ENCODE data around the gene TAF4.

The TAF4 gene

GRCh38 chr20:62020935-62021701, 44.6 kb downstream of the TAF4 start:
- no peak for DNase-seq (ENCODE audit: extremely low spot score)
- POLR2A ChIA-PET, result no interaction called here
- TF ChIP-seq, protein P1, sequence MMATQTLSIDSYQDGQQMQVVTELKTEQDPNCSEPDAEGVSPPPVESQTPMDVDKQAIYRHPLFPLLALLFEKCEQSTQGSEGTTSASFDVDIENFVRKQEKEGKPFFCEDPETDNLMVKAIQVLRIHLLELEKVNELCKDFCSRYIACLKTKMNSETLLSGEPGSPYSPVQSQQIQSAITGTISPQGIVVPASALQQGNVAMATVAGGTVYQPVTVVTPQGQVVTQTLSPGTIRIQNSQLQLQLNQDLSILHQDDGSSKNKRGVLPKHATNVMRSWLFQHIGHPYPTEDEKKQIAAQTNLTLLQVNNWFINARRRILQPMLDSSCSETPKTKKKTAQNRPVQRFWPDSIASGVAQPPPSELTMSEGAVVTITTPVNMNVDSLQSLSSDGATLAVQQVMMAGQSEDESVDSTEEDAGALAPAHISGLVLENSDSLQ (IDR thresholded peaks at IDR 0.05), result no peak
- TF ChIP-seq TARDBP (IDR thresholded peaks at IDR 0.05) (no peak), SP1 (IDR thresholded peaks at IDR 0.05) (no peak), HDGF (IDR thresholded peaks at IDR 0.05; ENCODE audit: borderline replicate concordance) (no peak), LEF1 (IDR thresholded peaks at IDR 0.05; ENCODE audit: borderline replicate concordance) (no peak), L3MBTL2 (conservative IDR thresholded peaks at IDR 0.05) (no peak)
- CTCF ChIA-PET, result interaction anchor here (1.3 kb wide), 1 partner anchor 10 kb away, joined by 3 read pairs; no protein-coding TSS in a partner anchor

GRCh38 chr20:62019881-62020492, 45.7 kb downstream of the TAF4 start:
- no peak for DNase-seq (ENCODE audit: extremely low spot score)
- ChIA-PET CTCF (interaction anchor here (0.6 kb wide), 1 partner anchor 9 kb away, joined by 3 read pairs; no protein-coding TSS in a partner anchor), POLR2A (no interaction called here)
- TF ChIP-seq L3MBTL2 (conservative IDR thresholded peaks at IDR 0.05) (no peak), ARNT (IDR thresholded peaks at IDR 0.05) (no peak), LEF1 (IDR thresholded peaks at IDR 0.05; ENCODE audit: borderline replicate concordance) (no peak), HDGF (IDR thresholded peaks at IDR 0.05; ENCODE audit: borderline replicate concordance) (no peak), SP1 (IDR thresholded peaks at IDR 0.05) (no peak), TARDBP (IDR thresholded peaks at IDR 0.05) (no peak), FOXM1 (IDR thresholded peaks at IDR 0.05; ENCODE audit: borderline replicate concordance) (no peak), ELF4 (IDR thresholded peaks at IDR 0.05) (no peak), FOXA1 (IDR thresholded peaks at IDR 0.05) (no peak), ZNF384 (IDR thresholded peaks at IDR 0.05) (no peak), FOXK2 (IDR thresholded peaks at IDR 0.05) (no peak)

- ChIA-PET CTCF (interaction anchor here (0.6 kb wide), 1 partner anchor 10 kb away, joined by 3 read pairs; no protein-coding TSS in a partner anchor), POLR2A (no interaction called here)
These were observed 46.4 kb downstream of the TAF4 start for GRCh38 chr20:62019144-62019805.

DNA sequence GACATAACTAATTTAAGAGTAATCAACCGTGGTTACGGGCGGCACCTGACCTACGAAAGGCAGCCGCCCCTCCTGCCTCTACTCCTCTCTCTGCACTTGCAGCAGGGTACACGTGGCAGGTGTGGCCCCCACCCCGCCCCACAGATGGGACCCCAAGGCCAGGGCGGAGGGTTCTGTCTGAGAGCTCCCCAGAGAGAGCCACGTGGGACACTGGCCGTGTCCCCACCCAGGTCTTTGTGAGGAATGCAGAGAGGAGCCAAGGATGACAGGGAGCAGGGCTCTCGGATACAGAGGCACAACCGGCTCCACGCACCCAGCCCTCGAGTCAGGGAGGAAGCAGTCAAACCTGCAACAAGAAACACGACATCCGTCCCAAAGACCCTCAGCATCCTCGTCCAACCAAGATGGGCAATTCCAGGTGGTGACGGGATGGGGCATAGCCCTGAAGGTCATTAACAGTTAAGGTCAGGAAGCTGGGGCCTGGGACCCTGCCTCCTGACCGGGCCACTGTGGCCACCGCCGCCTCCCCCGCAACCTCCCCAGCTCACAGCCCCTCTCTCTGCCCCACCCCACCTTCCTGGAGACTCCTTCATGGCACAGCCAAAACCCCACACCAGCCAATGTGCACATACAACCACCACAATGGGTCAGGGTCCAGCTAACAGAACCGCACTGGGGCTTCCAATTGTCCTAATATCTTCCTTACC, 47.1 kb downstream of the TAF4 start:
- ChIA-PET POLR2A (no interaction called here), CTCF (no interaction called here)
- DNase-seq (ENCODE audit: extremely low spot score), result no peak
- TF ChIP-seq ELF4 (IDR thresholded peaks at IDR 0.05) (no peak), L3MBTL2 (conservative IDR thresholded peaks at IDR 0.05) (no peak)

More at GRCh38 chr20:62019144-62019805, 46.4 kb downstream of the TAF4 start:
- TF ChIP-seq ARNT (IDR thresholded peaks at IDR 0.05) (no peak), ZNF384 (IDR thresholded peaks at IDR 0.05) (no peak), FOXM1 (IDR thresholded peaks at IDR 0.05; ENCODE audit: borderline replicate concordance) (no peak), CTBP1 (IDR thresholded peaks at IDR 0.05; ENCODE audit: borderline replicate concordance) (no peak), TARDBP (IDR thresholded peaks at IDR 0.05) (no peak), ELF4 (IDR thresholded peaks at IDR 0.05) (no peak), FOXA1 (IDR thresholded peaks at IDR 0.05) (no peak), HDGF (IDR thresholded peaks at IDR 0.05; ENCODE audit: borderline replicate concordance) (no peak), LEF1 (IDR thresholded peaks at IDR 0.05; ENCODE audit: borderline replicate concordance) (no peak), FOXK2 (IDR thresholded peaks at IDR 0.05) (no peak), SUZ12 (IDR thresholded peaks at IDR 0.05) (no peak)
- TF ChIP-seq, protein P1 (IDR thresholded peaks at IDR 0.05), result no peak
- DNase-seq (ENCODE audit: extremely low spot score), result no peak

DNA sequence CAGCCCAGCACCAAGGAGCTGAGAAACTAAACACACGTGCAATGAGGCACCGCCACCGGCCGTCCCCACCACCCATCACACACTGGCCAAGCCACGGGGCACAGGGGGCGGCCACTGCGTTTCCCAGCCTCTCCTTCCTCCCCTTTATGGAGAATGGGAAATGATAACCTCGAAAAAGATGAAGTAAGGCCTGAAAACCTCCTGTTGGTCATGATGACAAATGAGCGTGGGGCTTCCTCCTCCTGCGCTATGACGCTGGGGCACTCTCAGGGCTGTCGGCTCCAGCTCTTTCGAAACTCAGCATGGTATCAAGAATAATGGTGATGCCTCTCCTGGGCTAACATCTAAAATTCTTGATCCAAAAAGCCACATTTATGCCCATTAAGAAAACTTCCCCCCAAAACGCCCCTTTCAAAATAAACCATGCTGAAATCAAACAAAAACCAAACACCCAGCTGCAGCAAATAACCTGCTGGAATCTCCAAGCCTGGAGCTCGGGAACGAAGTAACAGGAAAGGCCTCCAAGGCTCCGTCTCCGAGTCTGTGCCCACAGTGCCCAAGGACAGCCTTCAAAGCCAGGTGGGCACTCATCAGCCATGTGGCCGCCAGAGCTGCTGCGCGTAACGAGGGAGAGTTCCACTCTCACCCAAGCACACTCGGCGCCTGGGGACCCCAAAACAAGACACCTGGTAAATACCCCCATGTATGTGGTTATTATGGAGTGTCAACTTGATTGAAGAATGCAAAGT, 50.0 kb downstream of the TAF4 start:
- ChIA-PET CTCF (no interaction called here), POLR2A (no interaction called here)
- no peak for TF ChIP-seq FOXK2 (IDR thresholded peaks at IDR 0.05)
- TF ChIP-seq LEF1 (IDR thresholded peaks at IDR 0.05; ENCODE audit: borderline replicate concordance), result no peak
- TF ChIP-seq NFRKB (IDR thresholded peaks at IDR 0.05), result no peak
- TF ChIP-seq, protein P1 (IDR thresholded peaks at IDR 0.05), result no peak
- no peak for TF ChIP-seq ARNT (IDR thresholded peaks at IDR 0.05)
- TF ChIP-seq FOXA1 (IDR thresholded peaks at IDR 0.05), result no peak
- TF ChIP-seq ZNF384 (IDR thresholded peaks at IDR 0.05), result no peak
- TF ChIP-seq ELF4 (IDR thresholded peaks at IDR 0.05), result no peak
- no peak for TF ChIP-seq CTBP1 (IDR thresholded peaks at IDR 0.05; ENCODE audit: borderline replicate concordance)
- no peak for TF ChIP-seq HDGF (IDR thresholded peaks at IDR 0.05; ENCODE audit: borderline replicate concordance)
- TF ChIP-seq TARDBP (IDR thresholded peaks at IDR 0.05), result no peak
- no peak for TF ChIP-seq L3MBTL2 (conservative IDR thresholded peaks at IDR 0.05)
- no peak for TF ChIP-seq FOXM1 (IDR thresholded peaks at IDR 0.05; ENCODE audit: borderline replicate concordance)
- TF ChIP-seq BHLHE40 (IDR thresholded peaks at IDR 0.05; ENCODE audit: borderline replicate concordance), result no peak
- TF ChIP-seq SP1 (IDR thresholded peaks at IDR 0.05), result no peak
- no peak for TF ChIP-seq SUZ12 (IDR thresholded peaks at IDR 0.05)
- no peak for DNase-seq (ENCODE audit: extremely low spot score)

All from HEK293T (cell line).